GM21619 (cell line): ENCODE measurements around the gene CFAP74.
"Not testable (repeated sequence)": the region's sequence is repeated elsewhere in the genome, so short reads cannot be mapped to it uniquely, and the experiment has no call there.

Experiments used
- ATAC-seq: cut with Tn5 transposase; IDR thresholded peaks from one replicate; pipeline ENCODE4 v1.9.1; 2021; ENCODE audit not compliant: unreplicated experiment

Gene CFAP74

DNA sequence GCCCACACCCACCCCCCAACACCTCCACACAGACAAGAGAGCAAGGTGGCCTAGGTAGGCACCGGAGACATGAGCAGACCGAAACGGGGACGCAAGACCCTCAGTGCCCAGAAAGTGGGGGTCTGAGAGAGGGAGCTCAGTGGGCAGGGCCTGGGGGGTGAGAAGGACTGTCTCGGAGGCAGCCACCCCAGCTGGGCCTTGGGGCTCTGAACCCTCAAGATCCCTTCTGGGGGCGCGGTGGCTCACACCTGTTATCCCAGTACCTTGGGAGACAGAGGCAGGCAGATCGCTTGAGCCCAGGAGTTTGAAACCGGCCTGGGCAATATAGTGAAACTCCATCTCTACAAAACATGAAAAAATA, 103.6 kb downstream of the CFAP74 start:
- no peak for ATAC-seq

DNA sequence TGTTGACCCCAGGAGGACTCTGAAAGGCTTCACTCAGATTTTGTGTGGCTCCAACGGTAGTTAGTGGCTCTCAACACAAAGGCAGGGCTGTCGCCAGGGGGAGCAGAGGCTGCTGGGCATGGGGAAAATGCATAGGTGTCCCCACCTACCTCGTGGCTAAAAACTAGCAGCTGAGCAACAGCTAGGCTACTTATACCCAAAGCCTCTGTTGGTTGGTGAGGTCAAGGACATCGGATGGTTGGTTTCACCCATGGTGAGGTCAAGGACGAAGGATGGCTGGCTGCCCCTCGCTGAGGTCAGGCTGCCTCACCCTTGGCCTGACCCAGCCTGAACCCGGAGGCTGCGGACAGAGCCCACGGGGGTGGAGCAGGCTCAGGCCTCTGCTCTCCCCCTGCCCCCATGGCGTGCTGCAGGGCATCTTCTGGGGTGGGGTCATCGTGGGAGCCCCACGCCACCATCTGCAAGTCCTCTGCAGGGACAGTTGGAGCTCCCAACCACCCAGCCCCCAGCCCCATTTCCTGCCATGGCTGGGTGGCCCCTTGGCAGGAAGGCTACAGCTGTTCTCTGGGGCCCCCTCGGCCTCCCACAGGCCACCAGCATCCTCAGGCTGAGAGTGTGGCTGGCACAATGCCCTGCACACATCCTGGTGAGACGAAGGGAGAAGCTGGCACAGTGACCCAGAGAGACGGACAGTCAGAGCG, 104.2 kb downstream of the CFAP74 start:
- no peak for ATAC-seq

DNA sequence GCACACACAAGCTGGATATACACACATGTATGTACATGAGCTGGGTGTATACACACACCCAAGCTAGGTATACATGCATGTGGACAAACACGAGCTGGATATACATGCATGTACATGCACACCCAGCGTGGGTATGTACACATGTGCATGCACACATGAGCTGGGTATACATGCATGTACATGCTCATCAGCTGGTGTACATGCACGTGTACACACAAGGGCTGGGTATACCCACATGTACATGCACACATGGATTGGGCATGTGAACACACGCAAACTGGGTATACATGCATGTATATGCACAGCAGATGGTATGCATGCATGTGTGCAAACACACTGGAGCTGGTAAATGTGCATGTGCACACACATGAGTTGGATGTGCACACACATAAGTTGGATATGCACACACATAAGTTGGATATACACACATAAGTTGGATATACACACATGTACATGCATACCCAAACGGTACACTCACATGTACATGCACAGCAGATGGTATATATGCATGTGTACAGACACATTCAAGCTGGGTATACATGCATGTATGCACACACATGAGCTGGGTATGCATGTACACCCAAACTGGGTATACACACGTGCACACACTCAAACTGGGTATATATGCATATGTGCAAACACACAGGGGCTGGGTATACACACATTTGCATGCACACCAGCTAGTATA, 105.2 kb downstream of the CFAP74 start:
- ATAC-seq = no peak

DNA sequence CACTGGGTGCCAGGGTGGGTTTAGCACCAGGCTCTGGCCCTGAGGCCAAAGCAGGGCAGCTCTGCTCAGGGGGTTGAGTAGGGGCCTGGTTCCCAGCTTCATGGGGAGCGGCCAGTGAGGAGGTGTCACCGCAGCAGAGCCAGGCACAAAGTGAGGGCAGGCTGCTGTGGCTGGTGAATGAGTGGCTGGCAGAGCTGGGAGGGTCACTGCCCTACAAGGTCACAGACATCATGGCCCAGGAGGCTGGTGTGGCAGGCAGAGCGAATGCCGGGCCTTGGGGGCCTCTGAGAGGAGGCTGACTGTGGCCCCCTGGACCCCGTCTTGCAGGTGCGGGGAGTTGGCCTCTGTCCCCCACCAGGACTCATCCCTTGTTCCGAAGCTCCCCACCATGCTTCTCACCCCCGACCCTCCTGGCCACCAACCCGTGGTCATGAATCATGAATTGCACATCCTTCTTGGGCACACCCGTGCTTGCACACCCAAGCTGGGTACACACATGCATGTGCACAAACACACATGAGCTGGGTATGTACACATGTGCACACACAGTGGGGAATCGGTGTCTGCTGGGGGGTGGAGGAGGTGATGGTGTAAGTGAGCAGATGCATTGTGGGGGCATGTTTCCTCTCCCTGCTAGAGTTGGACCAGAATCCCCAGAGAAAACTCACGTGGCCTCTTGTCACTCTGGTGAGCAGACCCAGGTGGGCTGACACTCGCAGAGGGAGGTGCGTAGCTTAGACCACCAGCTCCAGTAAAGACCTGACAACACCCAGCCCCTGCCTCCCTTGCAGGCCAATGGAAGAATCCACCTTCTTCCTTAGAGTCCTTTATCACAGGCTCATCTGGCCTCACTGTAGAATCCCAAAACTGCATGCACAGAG, 107.9 kb downstream of the CFAP74 start:
- ATAC-seq = no peak

DNA sequence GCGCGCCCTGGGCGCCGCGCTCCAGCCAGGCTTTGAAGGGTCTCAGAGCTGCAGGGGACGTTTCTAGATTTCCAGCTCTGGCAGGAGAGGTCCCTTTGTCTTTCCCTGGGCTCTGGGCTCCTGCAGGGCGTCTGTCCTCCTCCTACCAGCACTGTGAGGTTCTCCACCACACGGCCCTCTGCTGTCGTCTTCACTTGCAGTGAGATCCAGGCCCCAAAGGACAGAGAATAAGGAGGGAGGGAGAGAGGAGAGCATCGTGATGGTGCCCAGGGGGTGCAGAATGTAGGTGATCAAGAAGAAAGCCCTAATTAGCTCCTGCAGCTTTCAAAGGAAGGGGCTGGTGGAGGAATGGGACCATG, 108.5 kb downstream of the CFAP74 start:
- no peak for ATAC-seq

DNA sequence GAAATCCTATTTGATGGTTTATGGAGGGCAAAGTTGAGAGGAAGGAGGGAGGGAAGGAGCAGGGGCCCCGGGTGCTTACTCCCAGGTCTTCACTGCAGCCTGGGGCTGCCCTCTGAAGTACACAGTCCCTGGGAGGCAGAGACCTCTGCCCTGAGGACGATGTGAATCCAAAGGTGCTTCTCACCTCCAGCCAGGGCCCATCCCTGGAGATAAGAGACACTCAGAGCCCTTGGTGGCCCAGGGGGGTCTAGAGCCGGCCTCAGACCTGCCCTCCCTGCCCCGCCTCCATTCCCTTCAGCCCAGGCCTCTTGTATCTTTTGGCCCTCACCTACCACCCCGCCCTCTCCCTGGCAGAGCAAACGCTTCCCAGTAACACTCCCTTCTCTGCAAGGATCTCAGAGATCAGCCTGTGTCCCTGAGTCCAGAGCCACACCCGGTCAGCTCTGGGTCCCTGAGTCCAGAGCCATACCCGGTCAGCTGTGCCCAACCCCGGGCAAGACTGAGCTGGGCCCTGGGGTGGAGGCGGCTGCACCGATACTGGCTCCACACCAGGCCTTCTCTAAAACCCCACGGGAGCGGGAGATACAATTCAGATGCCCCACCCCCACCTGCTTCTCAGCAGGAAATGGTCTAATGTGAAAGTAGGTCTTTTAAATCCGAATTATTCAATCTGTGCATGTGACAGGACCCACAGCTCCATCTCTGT, 109.1 kb downstream of the CFAP74 start:
- no peak for ATAC-seq

DNA sequence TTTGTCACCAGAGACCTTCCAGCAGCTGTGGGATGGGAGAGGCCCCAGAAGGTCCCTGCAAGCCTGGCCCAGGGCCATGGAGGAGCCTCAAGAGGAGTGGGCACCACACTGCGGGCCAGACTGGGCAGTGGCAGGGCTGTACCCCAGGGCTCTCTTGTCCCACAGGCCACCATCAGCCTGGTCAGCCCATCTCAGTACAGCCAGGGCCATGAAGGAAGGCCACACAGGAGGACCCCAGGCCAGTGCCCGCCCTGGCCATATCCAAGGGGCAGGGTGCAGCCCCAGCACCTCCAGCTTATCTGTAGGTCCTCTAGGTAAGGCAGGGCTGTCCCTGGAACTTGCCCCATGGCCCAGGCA, 109.6 kb downstream of the CFAP74 start:
- ATAC-seq = no peak

DNA sequence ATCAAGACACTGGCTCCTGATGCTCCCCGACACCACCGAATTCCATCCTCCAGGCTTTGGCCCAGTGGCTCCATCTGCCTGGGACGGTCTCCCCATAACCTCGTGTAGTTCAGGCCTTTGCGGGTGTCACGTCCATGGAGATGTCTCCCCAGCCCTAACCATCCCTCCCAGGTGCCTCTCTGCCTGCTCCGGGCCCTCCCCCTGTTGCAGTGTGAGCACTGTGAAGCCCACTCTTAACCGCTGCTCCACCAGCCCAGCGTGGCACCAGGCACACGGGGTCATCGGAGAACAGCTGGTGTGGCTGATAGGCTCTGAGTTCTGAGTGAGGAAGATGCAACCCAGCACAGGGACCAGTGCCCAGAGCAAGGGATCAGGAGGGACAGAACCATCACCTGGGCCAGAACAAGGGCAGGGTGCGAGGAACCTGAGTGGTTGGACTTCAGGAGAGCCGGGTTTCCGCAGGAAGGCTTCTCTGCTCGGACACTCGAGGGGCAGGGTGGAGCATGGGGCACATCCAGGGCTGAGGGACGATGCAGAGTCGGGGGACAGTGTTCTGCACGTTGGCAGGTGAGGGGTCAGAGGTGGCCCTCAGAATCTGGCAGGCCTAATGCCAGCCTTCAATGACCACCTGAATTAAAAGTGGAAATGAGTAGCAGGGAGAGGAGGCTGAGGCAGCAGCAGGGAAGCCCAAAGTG, 110.1 kb downstream of the CFAP74 start:
- no peak for ATAC-seq

DNA sequence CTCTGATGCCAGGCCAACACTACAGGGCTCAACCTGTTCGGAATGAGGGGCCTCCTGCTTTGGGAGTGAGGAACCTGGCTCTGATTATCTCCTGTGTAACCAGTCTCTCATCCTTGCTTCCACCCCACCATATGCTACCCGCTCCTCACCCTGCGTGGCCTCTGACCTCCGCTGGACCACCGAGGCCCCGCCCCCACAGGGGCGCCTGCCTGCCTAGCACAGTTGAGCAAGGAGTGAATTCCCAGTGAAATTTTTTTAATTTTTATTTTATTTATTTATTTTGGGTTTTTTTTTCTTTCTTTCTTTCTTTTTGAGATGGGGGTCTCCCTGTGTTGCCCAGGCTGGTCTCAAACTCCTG, 110.8 kb downstream of the CFAP74 start:
- ATAC-seq = no peak

DNA sequence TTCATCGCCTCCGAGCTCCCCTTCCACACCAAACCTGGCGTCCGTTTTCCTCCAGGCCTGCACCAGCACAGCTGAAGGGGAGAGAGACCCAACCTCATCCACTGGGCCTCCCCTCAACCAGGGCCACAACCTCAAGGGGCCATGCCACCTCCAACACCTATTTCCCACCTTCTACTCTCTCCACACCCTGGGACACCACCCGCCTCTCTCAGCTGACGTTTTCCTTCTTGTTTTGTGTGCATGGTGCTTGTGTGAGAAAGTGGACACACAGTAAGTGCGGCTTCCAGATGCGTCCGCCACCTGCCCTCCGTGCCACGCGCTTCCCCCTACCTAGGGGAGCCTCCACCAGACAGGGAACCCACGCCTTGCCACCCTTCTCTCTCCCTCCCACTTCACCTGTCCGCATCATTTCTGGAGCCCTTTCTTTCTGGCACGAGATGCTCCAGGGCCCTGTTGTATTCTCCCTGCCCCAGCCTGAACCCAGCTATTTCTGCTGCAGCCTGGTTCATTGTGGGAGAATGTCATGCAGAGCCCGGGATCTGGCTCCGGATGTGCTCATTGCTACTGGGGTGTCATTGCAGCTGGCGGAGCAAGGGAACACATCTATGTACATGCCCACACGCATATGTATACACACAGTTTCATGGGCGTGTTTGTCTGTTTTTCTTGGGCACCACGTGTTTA, 111.4 kb downstream of the CFAP74 start:
- no peak for ATAC-seq

DNA sequence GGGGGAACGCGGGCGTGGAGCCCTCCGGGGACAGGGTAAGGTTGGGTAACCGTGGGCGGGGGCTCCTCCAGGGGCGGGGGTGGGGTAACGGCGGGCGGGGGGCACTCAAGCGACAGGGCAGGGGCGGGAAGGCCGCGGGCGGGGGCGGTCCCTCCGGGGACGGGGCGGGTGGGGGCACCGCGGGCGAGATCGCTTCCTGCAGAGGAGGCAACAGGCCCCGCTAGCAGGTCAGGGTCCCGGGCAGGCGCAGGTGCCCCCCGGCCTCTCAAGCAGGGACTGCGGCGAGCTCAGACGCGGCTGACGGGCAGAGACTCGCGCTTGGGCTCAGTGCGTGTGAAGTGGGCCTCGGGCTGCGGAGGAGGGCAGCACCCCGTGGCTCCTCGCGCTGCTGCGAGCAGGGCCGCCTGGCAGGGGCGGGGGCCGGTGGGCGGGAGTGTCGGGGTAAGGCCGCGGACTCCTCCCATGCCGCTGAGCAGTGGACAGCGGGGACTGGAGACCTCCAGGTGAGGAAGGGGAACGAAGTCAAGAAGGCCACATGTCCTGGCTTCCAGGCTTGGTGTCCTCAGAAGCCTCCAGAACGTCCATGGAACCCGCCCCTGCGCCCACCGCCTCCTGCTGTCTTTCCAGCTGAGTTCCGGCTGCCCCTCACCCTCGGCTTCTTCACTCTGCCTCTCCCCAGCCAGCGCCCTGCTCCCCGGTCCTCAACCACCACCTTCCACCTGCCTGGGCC, 112.1 kb downstream of the CFAP74 start:
- ATAC-seq = peak; percentile 28

DNA sequence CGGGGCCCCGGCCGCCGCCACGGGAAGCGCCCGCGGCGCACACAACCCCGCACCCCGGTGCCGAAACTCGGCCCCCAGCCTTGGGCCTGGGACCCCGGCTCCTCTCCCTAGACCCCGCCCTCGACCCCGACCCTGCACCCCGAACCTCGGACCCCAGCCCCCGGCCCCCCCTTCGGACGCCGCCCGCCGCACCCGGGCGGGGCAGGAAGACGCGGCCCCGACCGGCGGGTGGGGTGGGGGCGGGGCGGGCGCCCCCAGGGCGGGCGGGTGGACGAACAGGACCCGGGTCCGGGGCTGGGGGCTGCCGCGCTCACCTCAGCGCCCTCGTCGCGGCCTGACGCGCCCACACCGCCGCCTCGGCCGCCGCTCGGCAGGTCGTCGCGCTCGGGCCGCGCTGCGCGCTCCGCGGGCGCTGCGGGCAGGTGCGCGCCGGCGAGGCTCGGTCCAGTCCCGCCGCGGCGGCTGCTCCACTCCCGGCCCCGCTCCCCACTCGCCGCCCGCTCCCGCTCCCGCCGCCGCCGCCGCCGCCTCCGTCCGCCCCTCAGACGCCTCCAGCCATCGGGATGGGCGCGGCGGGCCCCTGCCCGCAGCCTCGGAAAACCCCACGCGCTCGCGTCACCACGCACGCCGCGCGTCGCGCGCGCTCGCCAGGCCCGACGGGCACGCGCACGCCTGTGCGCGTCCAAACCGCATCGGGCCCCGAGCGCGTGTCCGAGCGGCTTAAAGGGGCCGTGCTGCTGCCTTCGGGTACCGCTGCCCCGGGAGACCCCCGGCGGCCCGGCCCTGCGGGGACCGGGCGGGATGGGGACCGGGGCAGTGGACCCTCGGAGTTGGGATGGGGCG, 112.9 kb downstream of the CFAP74 start, which contains the start of gene GNB1:
Gene GNB1, minus strand, starts transcription at position 582 of the 843 bp plus-strand sequence. CDS start 65,634 bp downstream, outside the sequence.
- ATAC-seq = peak; percentile 51

DNA sequence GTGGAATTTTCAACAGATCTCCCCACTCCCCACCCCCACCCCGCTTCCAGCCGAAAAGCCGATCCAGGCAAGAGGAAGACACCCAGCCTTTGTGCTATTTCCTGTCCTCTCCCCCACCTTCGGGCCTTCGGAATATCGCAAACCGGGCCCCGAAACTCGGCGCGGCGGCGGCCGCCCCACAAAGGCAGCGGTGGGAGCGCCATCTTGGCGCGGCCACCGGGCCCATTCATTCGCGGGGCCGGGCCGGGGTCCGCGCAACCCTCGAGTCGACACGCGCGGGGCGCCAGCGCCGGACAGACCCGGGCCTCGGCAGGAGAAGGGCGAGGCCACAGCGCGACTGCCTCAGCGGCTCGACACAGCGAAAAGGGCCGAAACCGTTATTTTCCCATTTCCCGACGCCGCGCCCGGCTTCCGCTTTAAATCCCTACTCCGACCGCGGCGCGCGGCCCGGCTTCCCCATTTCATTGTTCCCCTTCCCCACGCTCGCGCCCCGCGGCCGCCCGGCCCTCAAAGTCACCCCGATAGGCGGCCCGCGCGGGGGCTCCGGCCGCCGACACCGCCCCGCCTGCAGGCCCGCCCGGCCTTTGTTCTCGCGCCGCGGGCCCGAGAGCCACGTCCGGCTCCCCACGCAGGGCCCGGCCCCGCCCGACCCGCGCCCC, 113.6 kb downstream of the CFAP74 start:
- peak; percentile 13 for ATAC-seq

DNA sequence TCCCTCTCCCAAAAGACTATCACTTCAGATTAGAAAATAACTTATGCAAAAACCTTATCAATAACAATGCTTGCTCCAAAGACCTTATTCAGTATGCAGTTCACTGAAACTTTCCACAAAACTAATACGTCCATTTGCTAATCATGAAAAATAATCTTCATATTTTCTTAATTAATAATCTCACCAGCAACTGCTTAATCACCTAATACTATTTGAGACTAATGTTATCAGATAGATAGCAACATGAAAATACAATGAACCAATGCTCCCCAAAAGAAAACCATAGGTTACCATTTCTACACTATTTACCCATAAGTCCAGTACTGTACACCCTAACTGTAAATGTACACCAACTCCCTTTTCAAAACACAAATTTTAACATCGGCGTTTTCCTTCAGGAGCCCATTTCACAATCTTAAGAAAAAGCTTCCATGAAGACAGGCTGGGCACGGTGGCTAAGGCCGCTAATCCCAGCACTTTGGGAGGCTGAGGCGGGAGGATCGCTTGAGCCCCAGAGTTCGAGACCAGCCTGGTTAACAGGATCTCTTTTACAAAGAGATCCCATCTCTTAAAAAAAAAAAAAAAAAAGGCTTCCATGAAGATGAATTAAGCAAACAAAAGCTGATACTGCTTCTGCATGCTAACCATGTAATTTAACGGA, 114.4 kb downstream of the CFAP74 start:
- no peak for ATAC-seq

DNA sequence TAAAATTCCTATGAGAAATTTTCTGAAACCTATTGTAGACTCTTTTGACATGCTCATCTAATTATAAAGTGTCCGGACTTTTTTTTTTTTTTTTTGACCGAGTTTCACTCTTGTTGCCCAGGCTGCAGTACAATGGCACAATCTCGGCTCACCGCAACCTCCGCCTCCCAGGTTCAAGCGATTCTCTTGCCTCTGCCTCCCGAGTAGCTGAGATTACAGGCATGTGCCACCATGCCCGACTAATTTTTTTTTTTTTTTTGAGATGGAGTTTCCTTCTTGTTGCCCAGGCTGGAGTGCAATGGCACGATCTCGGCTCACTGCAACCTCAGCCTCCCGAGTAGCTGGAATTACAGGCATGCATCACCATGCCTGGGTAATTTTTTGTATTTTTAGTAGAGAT, 119.7 kb downstream of the CFAP74 start:
- ATAC-seq = not testable (repeated sequence)

DNA sequence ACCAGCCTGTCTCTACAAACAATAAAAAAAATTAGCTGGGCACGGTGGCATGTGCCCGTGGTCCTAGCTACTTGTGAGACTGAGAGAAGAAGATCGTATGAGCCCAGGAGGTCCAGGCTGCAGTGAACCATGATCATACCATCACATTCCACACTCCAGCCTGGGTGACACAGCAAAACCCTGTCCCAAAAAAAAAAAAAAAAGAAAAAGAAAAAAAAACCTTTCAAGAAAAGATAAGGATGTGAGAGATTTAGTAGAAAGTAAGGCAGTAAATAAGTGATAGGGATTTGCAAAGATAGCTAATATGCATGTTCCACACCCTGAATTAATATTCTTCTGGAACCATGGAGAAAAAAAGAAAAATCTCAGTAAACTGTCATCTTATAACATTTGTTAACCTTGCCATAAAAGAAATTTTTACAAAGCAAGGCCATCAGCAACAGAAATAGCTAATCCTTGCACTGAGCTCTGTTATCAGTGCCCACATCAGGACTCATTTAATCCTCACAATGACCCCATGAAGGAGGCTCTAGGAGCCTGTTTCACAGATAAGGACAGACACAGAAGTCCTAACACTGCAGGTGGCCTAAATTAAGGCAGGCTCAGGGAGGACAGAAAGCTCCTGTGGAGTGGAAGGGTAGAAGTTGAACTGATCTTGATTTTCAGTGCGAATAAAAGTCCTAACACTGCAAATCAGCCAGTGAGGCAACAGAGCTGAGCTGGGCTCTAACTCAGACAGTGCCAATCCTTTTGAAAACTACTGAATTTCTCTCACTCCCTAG, 120.3 kb downstream of the CFAP74 start:
- no peak for ATAC-seq

DNA sequence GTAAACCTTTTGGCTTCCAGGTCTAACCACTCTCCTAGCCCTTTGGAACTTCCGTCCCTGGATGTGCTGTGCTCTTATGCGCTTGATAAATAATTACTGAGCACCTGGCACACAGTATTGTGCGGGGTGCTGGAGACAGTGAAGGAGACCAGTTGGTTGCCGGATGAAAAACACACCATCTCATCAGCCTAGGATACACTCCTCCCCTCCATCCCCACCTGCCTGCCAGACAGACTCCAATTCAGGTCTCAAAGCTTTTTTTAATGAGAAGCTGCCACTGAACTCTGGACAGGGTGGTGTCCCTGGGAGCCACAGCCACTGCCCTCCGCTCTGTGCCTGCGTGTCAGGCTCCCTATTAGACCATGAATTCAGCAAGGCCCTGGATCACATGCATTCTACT, 121.9 kb downstream of the CFAP74 start:
- no peak for ATAC-seq
